DMS79 (cell line): ENCODE data around the gene MRTFB.
"Not testable (repeated sequence)": the region's sequence is repeated elsewhere in the genome, so short reads cannot be mapped to it uniquely, and the experiment has no call there.

Source experiments
- DNase-seq: peaks from one replicate; lab custom pipeline; 2025; lab: John Stamatoyannopoulos, UW

MRTFB gene

DNA sequence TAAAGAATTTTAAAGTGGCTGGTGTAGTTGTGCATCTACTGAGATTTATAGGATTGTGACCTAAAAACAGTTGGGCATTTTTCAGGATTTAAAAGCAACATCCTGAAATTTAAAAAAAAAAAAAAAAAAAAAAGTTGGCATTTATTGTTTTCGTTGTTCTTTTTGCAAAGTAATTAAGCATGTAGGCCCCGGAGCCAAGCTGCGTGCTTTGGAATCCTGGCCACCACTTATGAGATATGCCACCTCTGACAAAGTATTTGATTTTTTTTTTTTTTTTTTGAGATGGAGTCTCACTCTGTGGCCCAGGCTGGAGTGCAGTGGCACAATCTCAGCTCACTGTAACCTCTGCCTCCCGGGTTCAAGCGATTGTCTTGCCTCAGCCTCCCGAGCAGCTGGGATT lies 112.8 kb downstream of the MRTFB start:
- DNase-seq = not testable (repeated sequence)

- no peak for DNase-seq
Measured at GRCh38 chr16:14186007-14186794, 115.1 kb downstream of the MRTFB start.

GRCh38 chr16:14186795-14187221 lies 115.7 kb downstream of the MRTFB start:
- no peak for DNase-seq

GRCh38 chr16:14187517-14188338 lies 116.6 kb downstream of the MRTFB start:
- DNase-seq = no peak

DNA sequence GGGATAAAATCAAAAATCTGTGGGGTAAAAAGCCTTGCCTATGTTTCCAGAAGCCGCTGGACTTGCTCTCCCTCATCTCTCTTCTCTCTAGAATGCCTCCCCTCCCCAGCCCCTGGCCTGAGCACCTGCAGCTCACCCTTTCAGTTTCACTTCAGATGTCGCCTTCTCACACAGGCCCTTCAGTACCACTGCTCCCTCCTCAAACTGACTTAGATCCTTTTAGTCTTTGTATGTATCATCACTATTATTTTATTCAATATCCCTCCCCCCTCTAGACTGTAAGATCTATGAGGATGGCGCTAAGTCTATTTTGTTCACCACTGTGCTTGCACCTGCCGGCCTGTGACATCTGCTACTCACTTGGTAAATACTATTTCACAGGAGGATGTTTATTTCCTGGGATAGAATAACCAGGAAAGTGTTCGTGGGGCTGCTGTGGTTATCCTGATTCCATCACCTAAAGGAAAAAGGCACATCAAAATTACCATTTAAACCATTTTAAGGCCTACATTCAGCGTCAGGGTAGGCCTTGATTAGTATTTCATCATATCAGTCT lies 122.3 kb downstream of the MRTFB start:
- peak; percentile 35 for DNase-seq

DNA sequence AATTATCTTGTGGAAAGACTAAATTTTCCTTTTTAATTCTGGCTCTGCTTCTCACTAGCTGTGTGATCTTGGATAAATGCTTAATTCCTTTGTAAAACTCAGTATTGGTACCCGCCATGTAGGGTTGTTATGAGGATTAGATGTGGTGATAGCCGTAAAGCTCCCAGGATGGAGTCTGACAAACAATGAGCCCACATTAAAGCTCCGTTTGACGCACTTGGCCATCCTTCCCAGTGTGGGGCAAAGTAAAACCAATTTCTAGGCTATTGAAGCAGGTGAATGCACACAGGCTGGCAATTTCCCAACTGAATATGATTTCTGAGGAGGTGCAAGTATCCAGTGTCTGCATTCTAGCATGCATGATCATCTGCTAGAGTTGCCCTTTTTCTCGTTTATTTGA lies 123.6 kb downstream of the MRTFB start:
- no peak for DNase-seq

DNA sequence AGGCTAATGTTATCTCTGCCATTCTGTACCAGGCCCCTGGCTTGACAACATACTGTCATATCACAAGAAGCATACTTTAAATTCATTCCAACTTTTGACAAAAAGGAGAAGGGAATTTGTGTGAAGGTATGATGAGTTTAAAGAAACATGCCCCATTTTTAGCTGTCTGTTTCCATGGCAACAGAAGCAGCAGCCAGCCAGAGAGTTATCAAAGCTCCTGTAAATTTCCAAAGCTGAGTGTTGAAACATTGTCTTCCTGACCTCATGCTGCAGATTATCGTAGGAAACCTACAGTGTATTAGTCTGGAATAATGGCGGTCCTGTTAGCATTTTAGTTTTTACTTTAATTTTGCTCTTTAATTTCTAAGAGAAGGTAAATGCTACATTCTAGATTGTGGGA lies 124.9 kb downstream of the MRTFB start:
- DNase-seq = no peak

DNA sequence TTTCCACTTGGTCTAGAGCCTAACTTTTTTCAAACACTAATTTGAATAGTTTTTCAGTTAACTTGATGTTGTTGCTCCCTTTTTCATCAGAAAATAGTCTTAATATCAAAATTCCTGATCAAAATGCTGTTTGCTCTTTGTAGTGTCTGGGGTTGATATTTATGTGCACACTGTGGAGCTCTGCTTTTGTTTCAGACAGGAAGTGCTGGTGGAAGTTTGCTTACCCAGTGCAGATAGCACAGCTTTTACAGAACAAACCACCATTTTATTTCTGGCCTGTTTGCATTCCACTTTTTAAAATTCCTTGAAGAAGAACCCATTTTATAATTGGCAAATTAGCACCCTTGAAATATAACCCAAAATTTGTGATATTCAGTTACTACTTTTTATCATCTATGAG lies 125.4 kb downstream of the MRTFB start:
- no peak for DNase-seq

- DNase-seq = no peak
Measured at GRCh38 chr16:14198012-14198411, 126.9 kb downstream of the MRTFB start.

DNA sequence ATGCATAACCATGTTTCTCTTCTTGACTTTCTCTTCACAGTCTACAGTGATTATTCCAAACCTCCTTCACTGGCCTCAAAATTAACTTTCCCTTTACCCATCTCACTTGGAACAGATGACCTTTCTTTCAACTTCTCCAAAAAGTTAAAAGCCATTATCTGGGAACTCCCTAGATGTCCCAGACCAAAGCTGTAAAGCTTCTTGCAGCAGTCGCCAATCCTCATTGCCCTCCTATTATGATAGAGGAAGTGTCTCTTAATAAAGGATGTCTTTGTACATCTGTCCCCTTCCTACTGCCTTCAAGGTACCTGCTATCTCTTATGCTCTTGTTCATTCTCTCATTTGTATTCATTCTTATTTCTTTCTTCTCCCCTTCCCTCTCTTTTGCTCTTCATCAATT lies 127.5 kb downstream of the MRTFB start:
- no peak for DNase-seq

- DNase-seq = no peak
Measured at GRCh38 chr16:14199199-14199598, 128.1 kb downstream of the MRTFB start.

DNA sequence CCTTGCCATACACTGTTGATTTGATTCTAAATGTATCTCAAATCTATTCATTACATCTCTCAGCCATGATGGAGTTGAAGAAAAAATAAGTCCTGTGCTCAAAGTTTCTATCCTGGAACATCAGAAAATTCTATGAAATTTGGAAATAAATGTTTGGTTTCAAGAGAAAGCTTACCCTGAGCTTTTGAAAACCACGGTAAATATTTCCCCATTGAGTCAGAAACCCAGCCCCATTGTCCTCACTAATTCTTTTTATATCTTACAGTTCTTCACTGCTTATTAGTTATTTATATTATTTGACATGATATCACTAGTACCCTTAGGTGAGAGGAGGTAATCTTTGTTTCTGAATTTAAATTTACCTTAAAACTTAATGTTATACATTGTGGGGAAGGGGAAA lies 128.5 kb downstream of the MRTFB start:
- DNase-seq = no peak

DNA sequence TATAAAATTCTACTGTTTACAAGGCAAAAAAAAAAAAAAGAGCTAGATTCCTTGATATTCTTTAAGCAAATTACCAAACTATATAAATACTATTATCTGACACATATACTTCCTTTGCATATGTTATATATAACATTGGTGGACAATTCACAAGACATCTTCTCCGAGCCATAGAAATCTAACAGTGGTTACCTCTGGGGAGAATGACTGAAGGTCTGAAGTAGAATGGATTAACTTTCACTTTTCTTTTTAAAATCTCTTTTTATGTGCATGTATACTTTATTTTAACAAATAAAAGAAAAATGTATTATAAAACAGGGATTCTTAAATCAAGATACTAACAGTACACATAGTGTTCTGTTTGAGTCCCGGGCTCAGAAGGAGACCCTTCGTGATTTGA lies 131.0 kb downstream of the MRTFB start:
- DNase-seq = no peak

- DNase-seq = no peak
Measured at GRCh38 chr16:14202697-14203096, 131.6 kb downstream of the MRTFB start.

- no peak for DNase-seq
Measured at GRCh38 chr16:14203166-14203565, 132.0 kb downstream of the MRTFB start.

- DNase-seq = no peak
Measured at GRCh38 chr16:14205666-14206065, 134.5 kb downstream of the MRTFB start.

GRCh38 chr16:14211856-14212543 lies 140.9 kb downstream of the MRTFB start:
- DNase-seq = no peak

- DNase-seq = no peak
Measured at GRCh38 chr16:14215941-14216340, 144.8 kb downstream of the MRTFB start.

- DNase-seq = no peak
Measured at GRCh38 chr16:14219983-14220382, 148.9 kb downstream of the MRTFB start.

DNA sequence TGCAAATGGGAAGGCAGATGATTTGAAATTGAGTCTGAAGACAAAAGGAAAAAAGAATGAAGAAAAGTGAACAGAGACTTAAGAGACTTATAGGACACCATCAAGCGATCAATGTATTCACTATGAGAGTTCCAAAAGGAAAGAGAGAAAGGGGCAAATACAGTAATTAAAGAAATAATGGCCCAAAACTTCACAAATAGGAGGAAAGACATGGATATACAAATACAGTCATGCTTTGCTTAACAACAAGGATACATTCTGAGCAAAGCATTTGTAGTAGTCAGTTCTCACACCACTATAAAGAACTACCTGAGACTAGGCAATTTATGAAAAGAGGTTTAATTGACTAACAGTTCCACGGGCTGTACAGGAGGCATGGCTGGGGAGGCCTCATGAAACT lies 152.5 kb downstream of the MRTFB start:
- DNase-seq = no peak

GRCh38 chr16:14225457-14225856 lies 154.3 kb downstream of the MRTFB start:
- DNase-seq = no peak

DNA sequence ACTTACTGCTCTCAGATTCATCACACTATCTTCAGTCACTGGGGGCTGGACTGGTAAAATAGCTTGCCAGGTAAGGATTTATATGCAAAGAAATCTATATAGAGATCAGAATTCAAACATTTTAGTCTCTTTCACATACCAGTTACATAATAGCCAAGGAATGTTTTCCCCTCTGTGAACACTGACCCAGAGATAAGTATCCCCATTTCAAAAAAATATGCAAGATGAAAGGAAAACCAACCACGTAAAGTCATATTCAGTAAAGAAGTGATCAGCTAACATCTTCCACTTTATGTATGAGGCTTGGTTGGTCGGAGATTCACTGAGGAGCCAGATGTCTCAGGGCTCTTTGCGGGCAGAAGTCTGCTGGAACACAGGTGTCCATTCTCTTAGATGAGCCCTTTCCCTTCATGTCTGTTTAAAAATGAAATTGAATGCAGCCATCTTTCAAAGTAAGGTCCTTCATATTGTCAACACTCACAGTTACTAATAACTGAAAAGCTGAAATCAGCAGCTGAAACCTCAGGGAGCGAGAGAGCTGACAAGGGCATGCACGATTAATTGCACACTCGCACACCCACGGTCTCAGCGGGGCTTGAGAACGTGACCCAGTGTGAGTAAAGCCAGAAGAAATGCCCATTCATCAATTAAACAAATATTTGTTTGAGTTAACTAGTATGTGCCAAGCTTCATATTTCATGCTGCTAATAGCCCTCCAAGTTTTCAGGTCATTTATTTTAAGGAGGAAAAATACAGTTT lies 161.2 kb downstream of the MRTFB start:
- peak; percentile 46 for DNase-seq
